ENCODE measurements around the gene GAB1. TPM values are rescaled to one million over a fixed set of nuclear protein-coding genes. Genes with fewer than 3 reads are reported as not detected.

The GAB1 gene
- total and polyA plus RNA-seq, 4 donors = 2.4 to 31.3 (median 6.9) TPM

- TF ChIP-seq JUND (IDR thresholded peaks at IDR 0.05) (no peak), RAD21 (IDR thresholded peaks at IDR 0.05) (no peak), SP1 (IDR thresholded peaks at IDR 0.05) (no peak), HNF4A (conservative IDR thresholded peaks at IDR 0.05) (no peak), EGR1 (IDR thresholded peaks at IDR 0.05; ENCODE audit: low read depth in 2 of 2) (no peak), HNF4G (IDR thresholded peaks at IDR 0.05) (no peak), YY1 (IDR thresholded peaks at IDR 0.05) (no peak)
- Histone ChIP-seq H3K4me3 (ENCODE audit: low read depth in 1 of 3, low read length in 3 of 3) (no peak overlapping the region), H3K27ac (ENCODE audit: low read depth in 1 of 2, low read length in 2 of 2) (no peak overlapping the region), H3K36me3 (ENCODE audit: control insufficient read depth in 4 of 4, insufficient read depth in 3 of 4, low read depth in 1 of 4, low read length in 3 of 4) (peaks cover 0 to 3% (median 1%) of the 10 kb centered on the region in 4 donors), H3K27me3 (ENCODE audit: control insufficient read depth in 4 of 4, insufficient read depth in 4 of 4, low read length in 3 of 4) (no peaks in the 10 kb centered on the region), H3K9me3 (ENCODE audit: control insufficient read depth in 4 of 4, low read length in 3 of 4) (no peaks in the 10 kb centered on the region), H3K9ac (ENCODE audit: low read depth in 1 of 2, low read length in 2 of 2) (no peak overlapping the region), H3K4me1 (ENCODE audit: control insufficient read depth in 4 of 4, insufficient read depth in 4 of 4, low read length in 3 of 4) (peaks cover 2 to 4% (median 3%) of the 10 kb centered on the region in 4 donors)
- DNase-seq (ENCODE audit: low spot score) = no peak
- 91% methylated on average over 2 of the region's 2 CpGs for WGBS
These were observed 140.8 kb downstream of the GAB1 start for GRCh38 chr4:143477487-143477886.

DNA sequence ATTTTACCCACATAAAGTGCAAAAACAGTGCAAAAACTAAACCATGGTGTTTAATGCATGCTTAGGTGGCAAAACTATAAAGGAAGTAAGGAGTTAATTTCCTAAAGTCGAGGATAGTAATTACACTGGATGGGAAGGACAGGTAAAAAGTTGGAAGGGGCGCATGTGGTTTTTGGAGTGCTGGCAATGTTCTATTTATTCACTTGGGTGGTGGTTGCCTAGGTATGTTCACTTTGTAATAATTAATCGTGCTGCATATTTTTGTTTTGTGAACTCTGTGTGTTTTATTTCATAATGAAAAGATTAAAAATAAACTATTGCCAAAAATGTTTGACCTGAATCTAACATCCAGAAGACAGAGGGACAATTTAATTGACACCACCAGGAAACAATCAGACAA is 144.7 kb downstream of the GAB1 start:
- WGBS = 28% methylated on average over 3 of the region's 3 CpGs
- peaks cover 0 to under 1% (median 0%) of the 10 kb centered on the region in 4 donors for H3K36me3 ChIP-seq (ENCODE audit: control insufficient read depth in 4 of 4, insufficient read depth in 3 of 4, low read depth in 1 of 4, low read length in 3 of 4)
- H3K9me3 ChIP-seq (ENCODE audit: control insufficient read depth in 4 of 4, low read length in 3 of 4) = no peaks in the 10 kb centered on the region
- DNase-seq (ENCODE audit: low spot score) = no peak
- no peak overlapping the region for H3K9ac ChIP-seq (ENCODE audit: low read depth in 1 of 2, low read length in 2 of 2)
- TF ChIP-seq GABPA (IDR thresholded peaks at IDR 0.05 in 1 of 2, conservative IDR thresholded peaks at IDR 0.05 in 1 of 2) (no peak), RAD21 (IDR thresholded peaks at IDR 0.05) (no peak), FOXA2 (IDR thresholded peaks at IDR 0.05) (no peak), TAF1 (conservative IDR thresholded peaks at IDR 0.05) (no peak), ATF3 (IDR thresholded peaks at IDR 0.05) (no peak), EGR1 (IDR thresholded peaks at IDR 0.05; ENCODE audit: low read depth in 2 of 2) (no peak), HNF4A (conservative IDR thresholded peaks at IDR 0.05) (no peak), NR2F2 (IDR thresholded peaks at IDR 0.05) (no peak), SP1 (IDR thresholded peaks at IDR 0.05) (no peak), HNF4G (IDR thresholded peaks at IDR 0.05) (no peak), JUND (IDR thresholded peaks at IDR 0.05) (no peak), MAX (IDR thresholded peaks at IDR 0.05) (no peak), FOXA1 (IDR thresholded peaks at IDR 0.05) (no peak), REST (IDR thresholded peaks at IDR 0.05) (no peak), YY1 (IDR thresholded peaks at IDR 0.05) (no peak), RXRA (IDR thresholded peaks at IDR 0.05) (no peak)
- TF ChIP-seq, protein P1, sequence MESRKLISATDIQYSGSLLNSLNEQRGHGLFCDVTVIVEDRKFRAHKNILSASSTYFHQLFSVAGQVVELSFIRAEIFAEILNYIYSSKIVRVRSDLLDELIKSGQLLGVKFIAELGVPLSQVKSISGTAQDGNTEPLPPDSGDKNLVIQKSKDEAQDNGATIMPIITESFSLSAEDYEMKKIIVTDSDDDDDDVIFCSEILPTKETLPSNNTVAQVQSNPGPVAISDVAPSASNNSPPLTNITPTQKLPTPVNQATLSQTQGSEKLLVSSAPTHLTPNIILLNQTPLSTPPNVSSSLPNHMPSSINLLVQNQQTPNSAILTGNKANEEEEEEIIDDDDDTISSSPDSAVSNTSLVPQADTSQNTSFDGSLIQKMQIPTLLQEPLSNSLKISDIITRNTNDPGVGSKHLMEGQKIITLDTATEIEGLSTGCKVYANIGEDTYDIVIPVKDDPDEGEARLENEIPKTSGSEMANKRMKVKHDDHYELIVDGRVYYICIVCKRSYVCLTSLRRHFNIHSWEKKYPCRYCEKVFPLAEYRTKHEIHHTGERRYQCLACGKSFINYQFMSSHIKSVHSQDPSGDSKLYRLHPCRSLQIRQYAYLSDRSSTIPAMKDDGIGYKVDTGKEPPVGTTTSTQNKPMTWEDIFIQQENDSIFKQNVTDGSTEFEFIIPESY (IDR thresholded peaks at IDR 0.05) = no peak
- TF ChIP-seq, protein P2, sequence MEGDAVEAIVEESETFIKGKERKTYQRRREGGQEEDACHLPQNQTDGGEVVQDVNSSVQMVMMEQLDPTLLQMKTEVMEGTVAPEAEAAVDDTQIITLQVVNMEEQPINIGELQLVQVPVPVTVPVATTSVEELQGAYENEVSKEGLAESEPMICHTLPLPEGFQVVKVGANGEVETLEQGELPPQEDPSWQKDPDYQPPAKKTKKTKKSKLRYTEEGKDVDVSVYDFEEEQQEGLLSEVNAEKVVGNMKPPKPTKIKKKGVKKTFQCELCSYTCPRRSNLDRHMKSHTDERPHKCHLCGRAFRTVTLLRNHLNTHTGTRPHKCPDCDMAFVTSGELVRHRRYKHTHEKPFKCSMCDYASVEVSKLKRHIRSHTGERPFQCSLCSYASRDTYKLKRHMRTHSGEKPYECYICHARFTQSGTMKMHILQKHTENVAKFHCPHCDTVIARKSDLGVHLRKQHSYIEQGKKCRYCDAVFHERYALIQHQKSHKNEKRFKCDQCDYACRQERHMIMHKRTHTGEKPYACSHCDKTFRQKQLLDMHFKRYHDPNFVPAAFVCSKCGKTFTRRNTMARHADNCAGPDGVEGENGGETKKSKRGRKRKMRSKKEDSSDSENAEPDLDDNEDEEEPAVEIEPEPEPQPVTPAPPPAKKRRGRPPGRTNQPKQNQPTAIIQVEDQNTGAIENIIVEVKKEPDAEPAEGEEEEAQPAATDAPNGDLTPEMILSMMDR (IDR thresholded peaks at IDR 0.05; ENCODE audit: low read depth, low read length, missing input control) = no peak
- H3K27ac ChIP-seq (ENCODE audit: low read depth in 1 of 2, low read length in 2 of 2) = no peak overlapping the region
- no peaks in the 10 kb centered on the region for H3K27me3 ChIP-seq (ENCODE audit: control insufficient read depth in 4 of 4, insufficient read depth in 4 of 4, low read length in 3 of 4)
- peaks cover 0 to 3% (median 0%) of the 10 kb centered on the region in 4 donors for H3K4me1 ChIP-seq (ENCODE audit: control insufficient read depth in 4 of 4, insufficient read depth in 4 of 4, low read length in 3 of 4)
- no peak overlapping the region for H3K4me3 ChIP-seq (ENCODE audit: low read depth in 1 of 3, low read length in 3 of 3)

Measured in liver (tissue), 9 donors.